Neural progenitor cell (in vitro differentiated cells): ENCODE measurements around the gene TNIK. TPM values are rescaled to one million over a fixed set of nuclear protein-coding genes. Genes with fewer than 3 reads are reported as not detected.
A peak's percentile ranks its signal among the peaks of the same experiment; 100 is the strongest.

Source experiments
- DNase-seq: peaks from one replicate; pipeline ENCODE4 v3.0.0-alpha.2; 2016; ENCODE audit warnings: low spot score
- H2AFZ ChIP-seq: fragments of 200-600 bp; sonication (generic); replicated peaks from 2 replicates; pipeline ENCODE4 v1.6.1; 2016; ENCODE audit warnings: antibody characterized with exemption
- H3F3A ChIP-seq: fragments of 200-600 bp; sonication (generic); 2 replicates; pipeline ENCODE4 v1.6.1; 2016; ENCODE audit warnings: antibody characterized with exemption, low read depth
- H3K27ac ChIP-seq: fragments of 200-600 bp; sonication (generic); 2 replicates; pipeline ENCODE4 v1.5.1; 2016; ENCODE audit warnings: mild to moderate bottlenecking
- H3K27me3 ChIP-seq: fragments of 200-600 bp; sonication (generic); 2 replicates; pipeline ENCODE4 v1.6.1; 2016; ENCODE audit warnings: mild to moderate bottlenecking, moderate library complexity
- H3K36me3 ChIP-seq: fragments of 200-600 bp; sonication (generic); 2 replicates; pipeline ENCODE4 v1.5.1; 2016
- H3K4me1 ChIP-seq: fragments of 200-600 bp; sonication (generic); 2 replicates; pipeline ENCODE4 v1.6.1; 2016; ENCODE audit warnings: mixed run types
- H3K4me2 ChIP-seq: fragments of 200-600 bp; sonication (generic); 2 replicates; pipeline ENCODE4 v1.6.1; 2016
- H3K4me3 ChIP-seq: fragments of 200-600 bp; sonication (generic); 2 replicates; pipeline ENCODE4 v1.5.1; 2016
- H3K79me2 ChIP-seq: fragments of 200-600 bp; sonication (generic); 2 replicates; pipeline ENCODE4 v1.6.1; 2016; ENCODE audit warnings: low read depth
- H3K9ac ChIP-seq: fragments of 200-600 bp; sonication (generic); 2 replicates; pipeline ENCODE4 v1.6.1; 2016
- H3K9me3 ChIP-seq: fragments of 200-600 bp; sonication (generic); 2 replicates; pipeline ENCODE4 v1.5.1; 2016; ENCODE audit warnings: low read depth
- H4K20me1 ChIP-seq: fragments of 200-600 bp; sonication (generic); 2 replicates; pipeline ENCODE4 v1.6.1; 2016; ENCODE audit warnings: low read depth
- H3K27ac Mint-ChIP-seq: 3 replicates; pipeline ENCODE4 v1.8.0; 2021; ENCODE audit warnings: mixed read lengths
- H3K27me3 Mint-ChIP-seq: 2 replicates; pipeline ENCODE4 v1.8.0; 2022; ENCODE audit warnings: low read depth, mild to moderate bottlenecking, inconsistent platforms, moderate library complexity, mixed read lengths; ENCODE audit not compliant: insufficient read depth
- H3K36me3 Mint-ChIP-seq: 3 replicates; pipeline ENCODE4 v1.8.0; 2021; ENCODE audit warnings: mixed read lengths
- H3K4me1 Mint-ChIP-seq: 3 replicates; pipeline ENCODE4 v1.8.0; 2021; ENCODE audit warnings: mixed read lengths
- H3K4me3 Mint-ChIP-seq: 3 replicates; pipeline ENCODE4 v1.8.0; 2021; ENCODE audit warnings: mild to moderate bottlenecking, moderate library complexity, mixed read lengths
- H3K9me3 Mint-ChIP-seq: 3 replicates; pipeline ENCODE4 v1.8.0; 2020; ENCODE audit warnings: mixed read lengths
- CTCF ChIP-seq: fragments of 200-600 bp; sonication (generic); IDR thresholded peaks from 2 replicates; pipeline ENCODE4 v1.5.1; 2017; ENCODE audit warnings: antibody characterized with exemption, mild to moderate bottlenecking
- EZH2 ChIP-seq: fragments of 200-600 bp; sonication (generic); IDR thresholded peaks from 2 replicates; pipeline ENCODE4 v1.6.1; 2017; ENCODE audit warnings: antibody characterized with exemption, mild to moderate bottlenecking, moderate library complexity
- EZH2phosphoT487 ChIP-seq: fragments of 200-600 bp; sonication (generic); IDR thresholded peaks from 2 replicates; pipeline ENCODE4 v1.6.1; 2017; ENCODE audit warnings: antibody characterized with exemption
- total RNA-seq: library from RNA; depleted of rRNA; stranded (reverse); fragments of >200 nt; gene quantifications from 2 replicates; pipeline ENCODE4 v1.2.3, GENCODE V29; 2015; ENCODE audit warnings: low replicate concordance

Gene TNIK
- total RNA-seq, 1 donor from 2014 or later: 3.0 TPM

GRCh38 chr3:171326717-171327440, 133.3 kb downstream of the TNIK start:
- H3K4me1 ChIP-seq: peaks cover 22% of the 10 kb centered on the region
- H2AFZ ChIP-seq: no peak overlapping the region
- TF ChIP-seq CTCF (no peak), EZH2 (no peak), EZH2phosphoT487 (no peak)
- H3K27ac ChIP-seq: no peak overlapping the region
- H3K9ac ChIP-seq: no peak overlapping the region
- no peak overlapping the region for H3K4me3 ChIP-seq
- no peaks in the 10 kb centered on the region for H3K9me3 ChIP-seq
- Mint-ChIP-seq H3K27ac (peak overlapping the region; percentile 75), H3K36me3 (peaks cover 3% of the 10 kb centered on the region), H3K4me1 (peaks cover 23% of the 10 kb centered on the region), H3K27me3 (no peaks in the 10 kb centered on the region), H3K4me3 (no peak overlapping the region), H3K9me3 (no peaks in the 10 kb centered on the region)
- no peaks in the 10 kb centered on the region for H3F3A ChIP-seq
- no peaks in the 10 kb centered on the region for H3K36me3 ChIP-seq
- no peaks in the 10 kb centered on the region for H3K27me3 ChIP-seq
- H4K20me1 ChIP-seq: no peaks in the 10 kb centered on the region
- H3K4me2 ChIP-seq: no peak overlapping the region
- no peaks in the 10 kb centered on the region for H3K79me2 ChIP-seq
- DNase-seq: no peak

GRCh38 chr3:171323938-171324536, 136.2 kb downstream of the TNIK start:
- no peak overlapping the region for H3K4me3 ChIP-seq
- H4K20me1 ChIP-seq: no peaks in the 10 kb centered on the region
- no peaks in the 10 kb centered on the region for H3K36me3 ChIP-seq
- H3K27ac Mint-ChIP-seq: no peak overlapping the region
- no peak overlapping the region for H3K27ac ChIP-seq
- peaks cover 17% of the 10 kb centered on the region for H3K4me1 ChIP-seq
- peaks cover 3% of the 10 kb centered on the region for H3K36me3 Mint-ChIP-seq
- DNase-seq: no peak
- no peaks in the 10 kb centered on the region for H3K9me3 ChIP-seq
- no peak overlapping the region for H3K9ac ChIP-seq
- no peaks in the 10 kb centered on the region for H3F3A ChIP-seq
- H3K9me3 Mint-ChIP-seq: no peaks in the 10 kb centered on the region
- no peak overlapping the region for H3K4me2 ChIP-seq
- no peaks in the 10 kb centered on the region for H3K27me3 ChIP-seq
- peaks cover 19% of the 10 kb centered on the region for H3K4me1 Mint-ChIP-seq
- H2AFZ ChIP-seq: peak overlapping the region; percentile 3
- peaks cover 2% of the 10 kb centered on the region for H3K27me3 Mint-ChIP-seq
- no peaks in the 10 kb centered on the region for H3K79me2 ChIP-seq
- no peak for TF ChIP-seq EZH2
- TF ChIP-seq CTCF: no peak
- TF ChIP-seq EZH2phosphoT487: no peak
- no peak overlapping the region for H3K4me3 Mint-ChIP-seq

GRCh38 chr3:171321559-171322360, 138.4 kb downstream of the TNIK start:
- TF ChIP-seq EZH2phosphoT487 (no peak), EZH2 (no peak), CTCF (no peak)
- H3K27ac Mint-ChIP-seq: no peak overlapping the region

More at GRCh38 chr3:171321559-171322360, 138.4 kb downstream of the TNIK start:
- Histone ChIP-seq H2AFZ (no peak overlapping the region), H3K36me3 (no peaks in the 10 kb centered on the region), H3K79me2 (no peaks in the 10 kb centered on the region), H3K9ac (no peak overlapping the region), H3K4me3 (no peak overlapping the region), H3K27me3 (no peaks in the 10 kb centered on the region), H4K20me1 (no peaks in the 10 kb centered on the region), H3K27ac (no peak overlapping the region), H3K4me2 (no peak overlapping the region), H3K9me3 (no peaks in the 10 kb centered on the region), H3K4me1 (peaks cover 17% of the 10 kb centered on the region), H3F3A (no peaks in the 10 kb centered on the region)
- Mint-ChIP-seq H3K27me3 (peaks cover 2% of the 10 kb centered on the region), H3K36me3 (peaks cover 3% of the 10 kb centered on the region), H3K4me1 (peaks cover 19% of the 10 kb centered on the region), H3K9me3 (no peaks in the 10 kb centered on the region), H3K4me3 (no peak overlapping the region)
- DNase-seq: no peak
